Breast epithelium (tissue), 3 donors: ENCODE measurements around the gene KIF18A.

Source experiments
- POLR2A ChIP-seq: fragments of 450-650 bp; IDR thresholded peaks from one replicate; pipeline ENCODE4 v1.6.1; 2016; ENCODE audit warnings: antibody characterized with exemption, mild to moderate bottlenecking, moderate library complexity
- TF ChIP-seq, protein P1 (sequence below), 3 donors: fragments of 450-650 bp; IDR thresholded peaks; one replicate each; pipeline ENCODE4 v1.5.1; 2016 to 2017; ENCODE audit warnings: antibody characterized with exemption in 3 of 3, mild to moderate bottlenecking in 3 of 3, moderate library complexity in 3 of 3

- TF ChIP-seq, protein P1, sequence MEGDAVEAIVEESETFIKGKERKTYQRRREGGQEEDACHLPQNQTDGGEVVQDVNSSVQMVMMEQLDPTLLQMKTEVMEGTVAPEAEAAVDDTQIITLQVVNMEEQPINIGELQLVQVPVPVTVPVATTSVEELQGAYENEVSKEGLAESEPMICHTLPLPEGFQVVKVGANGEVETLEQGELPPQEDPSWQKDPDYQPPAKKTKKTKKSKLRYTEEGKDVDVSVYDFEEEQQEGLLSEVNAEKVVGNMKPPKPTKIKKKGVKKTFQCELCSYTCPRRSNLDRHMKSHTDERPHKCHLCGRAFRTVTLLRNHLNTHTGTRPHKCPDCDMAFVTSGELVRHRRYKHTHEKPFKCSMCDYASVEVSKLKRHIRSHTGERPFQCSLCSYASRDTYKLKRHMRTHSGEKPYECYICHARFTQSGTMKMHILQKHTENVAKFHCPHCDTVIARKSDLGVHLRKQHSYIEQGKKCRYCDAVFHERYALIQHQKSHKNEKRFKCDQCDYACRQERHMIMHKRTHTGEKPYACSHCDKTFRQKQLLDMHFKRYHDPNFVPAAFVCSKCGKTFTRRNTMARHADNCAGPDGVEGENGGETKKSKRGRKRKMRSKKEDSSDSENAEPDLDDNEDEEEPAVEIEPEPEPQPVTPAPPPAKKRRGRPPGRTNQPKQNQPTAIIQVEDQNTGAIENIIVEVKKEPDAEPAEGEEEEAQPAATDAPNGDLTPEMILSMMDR (IDR thresholded peaks at IDR 0.05): no peak
- TF ChIP-seq POLR2A: no peak
These were observed 21.4 kb downstream of the KIF18A start for GRCh38 chr11:28086569-28086968.
